Measurements from ENCODE around the gene STRAP. TPM values are rescaled to one million over a fixed set of nuclear protein-coding genes. Genes with fewer than 3 reads are reported as not detected.
A peak's percentile ranks its signal among the peaks of the same experiment; 100 is the strongest.

STRAP gene
- total and polyA plus RNA-seq, 2 of the 8 experiments (the other 6 are each of a cell fraction or from before 2014, with no cell fraction given) = 107 to 251 TPM

DNA sequence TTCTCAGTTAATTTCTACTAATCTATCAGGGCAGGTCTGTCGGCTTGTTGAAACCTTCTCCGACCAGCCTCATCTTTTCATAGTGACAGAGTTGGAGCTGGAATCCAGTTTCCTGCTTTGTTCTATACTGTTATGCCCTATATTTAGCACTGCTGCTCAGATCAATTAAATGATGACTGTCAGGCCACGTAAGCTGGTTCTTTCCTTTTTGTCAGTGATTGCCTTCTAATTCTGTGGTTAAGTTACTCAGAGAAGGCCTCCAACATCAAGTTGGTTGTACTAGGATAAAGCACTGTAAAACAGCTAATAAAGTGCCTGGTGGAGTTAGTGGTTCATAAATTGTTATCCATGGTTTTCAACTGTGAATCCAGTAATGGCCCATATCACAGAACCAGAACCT lies 51.6 kb downstream of the STRAP start:
- Histone ChIP-seq H2BK12ac (ENCODE audit: low read depth, low read length) (no peak overlapping the region), H3K27me3 (replicated peaks in 1 of 4; ENCODE audit: control insufficient read depth in 3 of 4, extremely low read depth in 1 of 4, insufficient read depth in 3 of 4, low read length in 3 of 4) (no peaks in the 10 kb centered on the region), H3K36me3 (ENCODE audit: control insufficient read depth in 2 of 4, insufficient read depth in 4 of 4, low read length in 3 of 4) (no peaks in the 10 kb centered on the region), H3K4me2 (ENCODE audit: insufficient read depth in 1 of 2, low read depth in 2 of 2, low read length in 2 of 2) (no peak overlapping the region), H3K4ac (replicated peaks; ENCODE audit: insufficient read length, low read depth, low read length) (no peak overlapping the region), H3K23me2 (ENCODE audit: low read depth, low read length) (no peaks in the 10 kb centered on the region), H3K4me3 (ENCODE audit: extremely low read depth in 1 of 4, insufficient read depth in 2 of 4, low read depth in 3 of 4, low read length in 4 of 4) (no peak overlapping the region), H3K18ac (ENCODE audit: extremely low read depth, low read length) (no peak overlapping the region), H3K27ac (ENCODE audit: low read depth, low read length) (no peak overlapping the region), H2BK5ac (ENCODE audit: low read depth, low read length) (no peak overlapping the region), H2AK5ac (ENCODE audit: low read depth, low read length) (no peak overlapping the region), H2BK120ac (replicated peaks; ENCODE audit: low read depth, low read length) (no peak overlapping the region), H3K23ac (ENCODE audit: insufficient read length) (peak overlapping the region; percentile 32), H2AFZ (ENCODE audit: low read length) (no peak overlapping the region), H3K79me1 (ENCODE audit: low read depth, low read length) (no peaks in the 10 kb centered on the region), H4K20me1 (replicated peaks in 1 of 2; ENCODE audit: control insufficient read depth in 1 of 2, insufficient read depth in 2 of 2, low read length in 2 of 2) (no peaks in the 10 kb centered on the region), H3K14ac (ENCODE audit: insufficient read length) (peak overlapping the region; percentile 66), H3K9ac (replicated peaks in 1 of 4; ENCODE audit: extremely low read depth in 1 of 4, low read depth in 3 of 4, low read length in 3 of 4) (no peak overlapping the region), H3K56ac (replicated peaks; ENCODE audit: insufficient read length, low read depth, low read length) (no peak overlapping the region), H2BK15ac (ENCODE audit: low read length) (no peak overlapping the region), H2BK20ac (ENCODE audit: low read length) (no peak overlapping the region), H4K5ac (ENCODE audit: insufficient read length, low read depth, low read length) (no peak overlapping the region), H3K4me1 (replicated peaks in 1 of 4; ENCODE audit: control insufficient read depth in 3 of 4, insufficient read depth in 4 of 4, low read length in 3 of 4) (peaks cover 0 to 5% (median 5%) of the 10 kb centered on the region in 4 experiments; a peak in 3 of 7 replicates), H3K79me2 (ENCODE audit: control insufficient read depth in 1 of 2, insufficient read depth in 2 of 2, low read length in 2 of 2) (0 out of 4 replicates have a peak, but pooled peaks cover 0 to 2% of the 10 kb centered on the region in 2 experiments), H4K8ac (ENCODE audit: extremely low read depth, insufficient read depth, low read length) (no peak overlapping the region), H3K9me3 (ENCODE audit: insufficient read depth in 2 of 2, low read depth in 1 of 2, low read length in 1 of 2) (no peaks in the 10 kb centered on the region), H4K91ac (replicated peaks; ENCODE audit: insufficient read length, low read length) (no peak overlapping the region)
- no peak for TF ChIP-seq EZH2 (IDR thresholded peaks at IDR 0.05; ENCODE audit: low read depth, low read length, severe bottlenecking)
- no peak for TF ChIP-seq RXRA (IDR thresholded peaks at IDR 0.05; ENCODE audit: insufficient read depth, low read depth, low read length)
- TF ChIP-seq, protein P1, sequence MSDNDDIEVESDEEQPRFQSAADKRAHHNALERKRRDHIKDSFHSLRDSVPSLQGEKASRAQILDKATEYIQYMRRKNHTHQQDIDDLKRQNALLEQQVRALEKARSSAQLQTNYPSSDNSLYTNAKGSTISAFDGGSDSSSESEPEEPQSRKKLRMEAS (IDR thresholded peaks at IDR 0.05) = no peak
- TF ChIP-seq EP300 (IDR thresholded peaks at IDR 0.05; ENCODE audit: borderline replicate concordance in 1 of 2, low read depth in 2 of 2, low read length in 2 of 2) = no peak
- TF ChIP-seq, protein P2, sequence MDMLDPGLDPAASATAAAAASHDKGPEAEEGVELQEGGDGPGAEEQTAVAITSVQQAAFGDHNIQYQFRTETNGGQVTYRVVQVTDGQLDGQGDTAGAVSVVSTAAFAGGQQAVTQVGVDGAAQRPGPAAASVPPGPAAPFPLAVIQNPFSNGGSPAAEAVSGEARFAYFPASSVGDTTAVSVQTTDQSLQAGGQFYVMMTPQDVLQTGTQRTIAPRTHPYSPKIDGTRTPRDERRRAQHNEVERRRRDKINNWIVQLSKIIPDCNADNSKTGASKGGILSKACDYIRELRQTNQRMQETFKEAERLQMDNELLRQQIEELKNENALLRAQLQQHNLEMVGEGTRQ (IDR thresholded peaks at IDR 0.05; ENCODE audit: low read length) = no peak
- TF ChIP-seq KDM4A (IDR thresholded peaks at IDR 0.05; ENCODE audit: low read depth, low read length, severe bottlenecking) = no peak
- TF ChIP-seq NRF1 (IDR thresholded peaks at IDR 0.05; ENCODE audit: low read depth, low read length) = no peak
- no peak for TF ChIP-seq POLR2A (IDR thresholded peaks at IDR 0.05; ENCODE audit: control extremely low read depth in 1 of 2, low read depth in 2 of 2, low read length in 2 of 2)
- TF ChIP-seq HDAC2 (IDR thresholded peaks at IDR 0.05; ENCODE audit: borderline replicate concordance in 1 of 2, low read depth in 2 of 2, low read length in 2 of 2) = no peak
- TF ChIP-seq ZNF274 (IDR thresholded peaks at IDR 0.05; ENCODE audit: borderline replicate concordance, extremely low read depth, low read length) = no peak
- no peak for TF ChIP-seq HDAC6 (IDR thresholded peaks at IDR 0.05; ENCODE audit: low read depth, low read length)
- no peak for TF ChIP-seq TCF12 (IDR thresholded peaks at IDR 0.05; ENCODE audit: low read depth, low read length)
- no peak for FAIRE-seq
- WGBS, 2 experiments (ENCODE audit: extremely low coverage in 1 of 2, insufficient coverage in 1 of 2, insufficient read length in 1 of 2, insufficient replicate concordance in 2 of 2, low coverage in 1 of 2, low lambda C conversion rate in 2 of 2, missing lambda C conversion rate in 1 of 2) = 96% methylated on average over 3 of the region's 3 CpGs; no CpG with 5 or more reads in 1 of the 2 experiments
- CTCF ChIA-PET (ENCODE audit: partially characterized antibody) = no interaction called here
- DNase-seq (ENCODE audit: low read depth in 1 of 2, low spot score in 2 of 2) = no peak
- POLR2A ChIA-PET (ENCODE audit: partially characterized antibody) = no interaction called here

Measured in H1 (cell line).